ENCODE data around the gene TADA2B.
"Not testable (repeated sequence)": the region's sequence is repeated elsewhere in the genome, so short reads cannot be mapped to it uniquely, and the experiment has no call there.

TADA2B gene

GRCh38 chr4:7101692-7102515, 58.7 kb downstream of the TADA2B start:
- TF ChIP-seq, protein P1, sequence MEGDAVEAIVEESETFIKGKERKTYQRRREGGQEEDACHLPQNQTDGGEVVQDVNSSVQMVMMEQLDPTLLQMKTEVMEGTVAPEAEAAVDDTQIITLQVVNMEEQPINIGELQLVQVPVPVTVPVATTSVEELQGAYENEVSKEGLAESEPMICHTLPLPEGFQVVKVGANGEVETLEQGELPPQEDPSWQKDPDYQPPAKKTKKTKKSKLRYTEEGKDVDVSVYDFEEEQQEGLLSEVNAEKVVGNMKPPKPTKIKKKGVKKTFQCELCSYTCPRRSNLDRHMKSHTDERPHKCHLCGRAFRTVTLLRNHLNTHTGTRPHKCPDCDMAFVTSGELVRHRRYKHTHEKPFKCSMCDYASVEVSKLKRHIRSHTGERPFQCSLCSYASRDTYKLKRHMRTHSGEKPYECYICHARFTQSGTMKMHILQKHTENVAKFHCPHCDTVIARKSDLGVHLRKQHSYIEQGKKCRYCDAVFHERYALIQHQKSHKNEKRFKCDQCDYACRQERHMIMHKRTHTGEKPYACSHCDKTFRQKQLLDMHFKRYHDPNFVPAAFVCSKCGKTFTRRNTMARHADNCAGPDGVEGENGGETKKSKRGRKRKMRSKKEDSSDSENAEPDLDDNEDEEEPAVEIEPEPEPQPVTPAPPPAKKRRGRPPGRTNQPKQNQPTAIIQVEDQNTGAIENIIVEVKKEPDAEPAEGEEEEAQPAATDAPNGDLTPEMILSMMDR (IDR thresholded peaks at IDR 0.05; ENCODE audit: insufficient read depth, low read depth, low read length, missing control alignments) = peak; percentile 78
- H3K4me3 ChIP-seq (ENCODE audit: low read depth, low read length) = peak overlapping the region; percentile 7; the same call in 1 of the 2 replicates
- DNase-seq (ENCODE audit: low read depth) = peak; percentile 68

- not testable (repeated sequence) for DNase-seq (ENCODE audit: low read depth)
- H3K4me3 ChIP-seq (ENCODE audit: low read depth, low read length) = peak overlapping the region; percentile 66
Measured at GRCh38 chr4:7102516-7102909, 59.3 kb downstream of the TADA2B start.

GRCh38 chr4:7103031-7103606, 59.9 kb downstream of the TADA2B start:
- peak overlapping the region; percentile 66 for H3K4me3 ChIP-seq (ENCODE audit: low read depth, low read length)
- TF ChIP-seq, protein P1 (IDR thresholded peaks at IDR 0.05; ENCODE audit: insufficient read depth, low read depth, low read length, missing control alignments) = no peak
- DNase-seq (ENCODE audit: low read depth) = peak; percentile 85

DNA sequence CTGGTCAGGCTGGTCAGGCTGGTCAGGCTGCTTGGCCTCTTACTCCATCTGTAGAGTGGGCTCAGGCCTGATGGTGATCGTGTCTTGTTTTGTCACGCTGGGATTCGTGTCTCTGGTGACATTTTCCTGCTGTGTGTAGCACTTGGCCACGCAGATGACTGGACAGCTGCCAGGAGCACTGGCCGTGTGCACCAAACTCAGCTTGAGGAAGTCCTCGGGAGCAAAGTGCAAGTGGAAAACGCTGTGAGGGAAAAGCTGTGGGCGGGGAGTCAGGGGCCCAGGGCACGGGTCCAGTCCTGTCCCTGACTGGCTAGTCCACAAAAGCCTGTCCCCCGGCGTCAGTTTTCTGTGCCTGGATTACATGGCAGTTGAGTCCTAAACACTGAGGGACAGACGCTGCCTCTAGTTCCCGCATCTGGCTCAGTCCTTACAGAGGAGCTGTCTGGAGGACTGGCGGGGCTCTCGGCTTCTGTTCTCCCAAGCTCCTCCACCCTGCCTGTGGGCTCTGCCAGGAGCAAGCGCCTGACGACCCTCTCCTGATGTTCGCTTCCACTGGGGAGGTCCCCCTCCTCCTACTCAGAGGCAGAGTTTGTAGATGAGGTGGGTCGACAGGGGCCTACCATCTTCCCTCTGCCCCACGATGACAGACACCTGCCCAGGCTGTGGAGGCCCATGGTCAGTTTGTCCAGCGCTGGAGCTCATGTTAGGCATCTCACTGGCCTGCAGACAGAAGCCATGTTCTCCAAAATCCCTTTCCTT, 60.6 kb downstream of the TADA2B start:
- TF ChIP-seq, protein P1 (IDR thresholded peaks at IDR 0.05; ENCODE audit: insufficient read depth, low read depth, low read length, missing control alignments) = no peak
- DNase-seq (ENCODE audit: low read depth) = no peak
- H3K4me3 ChIP-seq (ENCODE audit: low read depth, low read length) = no peak overlapping the region

DNA sequence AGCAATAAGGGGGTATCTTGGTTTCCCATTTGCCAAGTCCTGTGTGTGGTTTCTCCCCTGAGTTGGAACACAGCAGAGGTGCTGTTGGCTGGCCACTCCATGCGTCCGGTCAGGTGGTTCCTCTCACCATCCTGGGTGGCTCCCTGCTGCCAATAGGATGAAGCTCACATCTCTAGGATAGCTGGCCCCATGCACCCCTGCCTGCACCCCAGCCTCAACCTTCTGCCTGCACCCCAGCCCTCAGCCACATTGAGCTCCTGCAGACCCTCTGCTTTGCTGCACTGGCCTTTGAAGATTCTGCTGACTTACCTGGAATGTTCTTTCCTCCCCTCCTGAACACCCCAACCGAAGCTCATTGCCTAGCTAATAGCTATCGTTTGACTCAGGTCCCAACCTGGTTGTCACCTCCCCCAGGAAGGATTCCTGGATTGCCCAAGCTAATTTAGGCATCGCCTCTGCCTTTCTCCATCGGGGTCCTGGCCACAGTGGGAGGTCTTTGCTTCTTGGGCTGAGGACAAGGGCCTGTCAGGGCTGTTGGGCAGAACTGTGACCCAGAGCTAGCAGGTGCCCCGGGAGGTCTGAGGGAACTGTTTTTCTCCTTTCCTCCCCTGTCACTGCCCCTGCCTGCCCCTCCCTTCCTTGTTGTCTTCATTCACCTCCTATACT, 61.3 kb downstream of the TADA2B start:
- TF ChIP-seq, protein P1 (IDR thresholded peaks at IDR 0.05; ENCODE audit: insufficient read depth, low read depth, low read length, missing control alignments) = no peak
- DNase-seq (ENCODE audit: low read depth) = no peak
- H3K4me3 ChIP-seq (ENCODE audit: low read depth, low read length) = no peak overlapping the region

DNA sequence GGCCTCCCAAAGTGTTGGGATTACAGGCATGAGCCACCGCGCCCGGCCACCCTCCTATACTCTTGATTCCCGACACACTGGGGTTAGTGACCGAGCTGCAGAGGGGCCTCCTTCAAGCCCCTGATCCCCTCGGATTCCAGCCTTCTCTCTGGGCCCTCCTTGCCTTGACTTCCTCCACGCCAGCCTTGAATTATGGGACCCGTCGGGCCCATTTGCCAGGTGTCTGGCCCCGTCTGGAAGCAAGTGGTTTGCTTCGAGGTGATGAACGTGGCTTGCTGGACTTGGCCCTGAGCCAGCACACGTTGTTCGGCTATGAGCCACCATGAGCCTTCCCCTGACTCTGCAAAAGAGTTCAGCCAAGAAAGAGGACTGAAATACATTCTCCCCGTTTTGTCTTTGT, 62.1 kb downstream of the TADA2B start:
- TF ChIP-seq, protein P1 (IDR thresholded peaks at IDR 0.05; ENCODE audit: insufficient read depth, low read depth, low read length, missing control alignments) = no peak
- no peak overlapping the region for H3K4me3 ChIP-seq (ENCODE audit: low read depth, low read length)
- no peak for DNase-seq (ENCODE audit: low read depth)
